ENCODE data around the gene RPL7A. TPM values are rescaled to one million over a fixed set of nuclear protein-coding genes. Genes with fewer than 3 reads are reported as not detected.

Gene RPL7A
- total and polyA plus RNA-seq, 2 of the 13 experiments (the other 11 are each of a cell fraction or from before 2014, with no cell fraction given), result 2,401 to 2,938 TPM

- TF ChIP-seq, protein P1, sequence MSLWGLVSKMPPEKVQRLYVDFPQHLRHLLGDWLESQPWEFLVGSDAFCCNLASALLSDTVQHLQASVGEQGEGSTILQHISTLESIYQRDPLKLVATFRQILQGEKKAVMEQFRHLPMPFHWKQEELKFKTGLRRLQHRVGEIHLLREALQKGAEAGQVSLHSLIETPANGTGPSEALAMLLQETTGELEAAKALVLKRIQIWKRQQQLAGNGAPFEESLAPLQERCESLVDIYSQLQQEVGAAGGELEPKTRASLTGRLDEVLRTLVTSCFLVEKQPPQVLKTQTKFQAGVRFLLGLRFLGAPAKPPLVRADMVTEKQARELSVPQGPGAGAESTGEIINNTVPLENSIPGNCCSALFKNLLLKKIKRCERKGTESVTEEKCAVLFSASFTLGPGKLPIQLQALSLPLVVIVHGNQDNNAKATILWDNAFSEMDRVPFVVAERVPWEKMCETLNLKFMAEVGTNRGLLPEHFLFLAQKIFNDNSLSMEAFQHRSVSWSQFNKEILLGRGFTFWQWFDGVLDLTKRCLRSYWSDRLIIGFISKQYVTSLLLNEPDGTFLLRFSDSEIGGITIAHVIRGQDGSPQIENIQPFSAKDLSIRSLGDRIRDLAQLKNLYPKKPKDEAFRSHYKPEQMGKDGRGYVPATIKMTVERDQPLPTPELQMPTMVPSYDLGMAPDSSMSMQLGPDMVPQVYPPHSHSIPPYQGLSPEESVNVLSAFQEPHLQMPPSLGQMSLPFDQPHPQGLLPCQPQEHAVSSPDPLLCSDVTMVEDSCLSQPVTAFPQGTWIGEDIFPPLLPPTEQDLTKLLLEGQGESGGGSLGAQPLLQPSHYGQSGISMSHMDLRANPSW (CRISPR knock-in tag; IDR thresholded peaks at IDR 0.05; ENCODE audit: borderline replicate concordance), result no peak
- TF ChIP-seq YEATS4 (CRISPR knock-in tag; IDR thresholded peaks at IDR 0.05; ENCODE audit: borderline replicate concordance) (peak; percentile 99), MED8 (CRISPR knock-in tag; IDR thresholded peaks at IDR 0.05; ENCODE audit: insufficient replicate concordance) (peak; percentile 79), ZBTB46 (CRISPR knock-in tag; IDR thresholded peaks at IDR 0.05; ENCODE audit: borderline replicate concordance) (0 out of 2 replicates have a peak, but pooled peaks have one; percentile 25), ZMYM4 (CRISPR knock-in tag; IDR thresholded peaks at IDR 0.05) (peak; percentile 84), ATF1 (CRISPR knock-in tag; IDR thresholded peaks at IDR 0.05) (no peak), TRIM22 (IDR thresholded peaks at IDR 0.05) (no peak), YEATS2 (CRISPR knock-in tag; IDR thresholded peaks at IDR 0.05; ENCODE audit: borderline replicate concordance) (peak; percentile 98), ZBTB39 (CRISPR knock-in tag; IDR thresholded peaks at IDR 0.05) (0 out of 2 replicates have a peak, but pooled peaks have one; percentile 18), SP140L (CRISPR knock-in tag; IDR thresholded peaks at IDR 0.05; ENCODE audit: borderline replicate concordance) (no peak), SOX5 (CRISPR knock-in tag; IDR thresholded peaks at IDR 0.05; ENCODE audit: borderline replicate concordance) (peak; percentile 53; the same call in 1 of the 2 replicates), HHEX (CRISPR knock-in tag; IDR thresholded peaks at IDR 0.05) (no peak), JUND (CRISPR knock-in tag; IDR thresholded peaks at IDR 0.05) (no peak)
- TF ChIP-seq, protein P2, sequence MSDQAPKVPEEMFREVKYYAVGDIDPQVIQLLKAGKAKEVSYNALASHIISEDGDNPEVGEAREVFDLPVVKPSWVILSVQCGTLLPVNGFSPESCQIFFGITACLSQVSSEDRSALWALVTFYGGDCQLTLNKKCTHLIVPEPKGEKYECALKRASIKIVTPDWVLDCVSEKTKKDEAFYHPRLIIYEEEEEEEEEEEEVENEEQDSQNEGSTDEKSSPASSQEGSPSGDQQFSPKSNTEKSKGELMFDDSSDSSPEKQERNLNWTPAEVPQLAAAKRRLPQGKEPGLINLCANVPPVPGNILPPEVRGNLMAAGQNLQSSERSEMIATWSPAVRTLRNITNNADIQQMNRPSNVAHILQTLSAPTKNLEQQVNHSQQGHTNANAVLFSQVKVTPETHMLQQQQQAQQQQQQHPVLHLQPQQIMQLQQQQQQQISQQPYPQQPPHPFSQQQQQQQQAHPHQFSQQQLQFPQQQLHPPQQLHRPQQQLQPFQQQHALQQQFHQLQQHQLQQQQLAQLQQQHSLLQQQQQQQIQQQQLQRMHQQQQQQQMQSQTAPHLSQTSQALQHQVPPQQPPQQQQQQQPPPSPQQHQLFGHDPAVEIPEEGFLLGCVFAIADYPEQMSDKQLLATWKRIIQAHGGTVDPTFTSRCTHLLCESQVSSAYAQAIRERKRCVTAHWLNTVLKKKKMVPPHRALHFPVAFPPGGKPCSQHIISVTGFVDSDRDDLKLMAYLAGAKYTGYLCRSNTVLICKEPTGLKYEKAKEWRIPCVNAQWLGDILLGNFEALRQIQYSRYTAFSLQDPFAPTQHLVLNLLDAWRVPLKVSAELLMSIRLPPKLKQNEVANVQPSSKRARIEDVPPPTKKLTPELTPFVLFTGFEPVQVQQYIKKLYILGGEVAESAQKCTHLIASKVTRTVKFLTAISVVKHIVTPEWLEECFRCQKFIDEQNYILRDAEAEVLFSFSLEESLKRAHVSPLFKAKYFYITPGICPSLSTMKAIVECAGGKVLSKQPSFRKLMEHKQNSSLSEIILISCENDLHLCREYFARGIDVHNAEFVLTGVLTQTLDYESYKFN (CRISPR knock-in tag; conservative IDR thresholded peaks at IDR 0.05), result peak; percentile 69
Measured at GRCh38 chr9:133335924-133336811, 11.8 kb upstream of the RPL7A start, which contains the start of gene SURF6 (continued).

All from HepG2 (cell line).